ENCODE results near the gene TRAPPC6A.

DNA sequence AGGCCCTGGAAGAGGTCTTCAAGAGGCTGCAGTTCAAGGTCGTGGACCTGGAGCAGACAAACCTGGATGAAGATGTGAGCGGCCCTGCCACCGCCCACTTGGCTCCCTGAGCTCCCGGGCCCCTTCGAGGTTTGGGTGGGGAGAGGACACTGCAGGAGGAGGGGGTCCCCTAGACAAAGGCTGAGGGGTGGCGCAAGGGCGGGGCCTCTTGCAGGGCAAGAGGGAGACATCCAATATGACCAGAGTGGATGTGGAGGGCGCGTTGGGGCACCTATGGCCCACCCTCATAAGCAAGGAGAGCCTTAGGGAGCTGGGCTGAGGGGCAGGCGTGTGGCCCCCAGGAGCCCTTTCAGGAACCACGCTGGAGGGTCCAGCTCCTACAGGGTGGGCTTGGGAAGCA lies 37.5 kb downstream of the TRAPPC6A start:
- TF ChIP-seq CTCF (conservative IDR thresholded peaks at IDR 0.05 in 1 of 2, IDR thresholded peaks at IDR 0.05 in 1 of 2; ENCODE audit: low read depth in 1 of 2, low read length in 2 of 2) (no peak), EZH2 (IDR thresholded peaks at IDR 0.05; ENCODE audit: low read length, missing control alignments) (no peak)

Measured in fibroblast of lung (primary cell).